A673 (cell line): ENCODE measurements around the gene SAAL1.

Experiments used
- EZH2 ChIP-seq: fragments of 200-600 bp; sonication (generic); IDR thresholded peaks from 2 replicates; pipeline ENCODE4 v1.6.1; 2017; ENCODE audit warnings: borderline replicate concordance, low read depth, mild to moderate bottlenecking, mixed read lengths, antibody characterized with exemption, low read length; ENCODE audit not compliant: poor library complexity, severe bottlenecking
- TF ChIP-seq, protein P1 (sequence below): fragments of 300-800, 200-600 bp; sonication (generic); conservative IDR thresholded peaks from 2 replicates; pipeline ENCODE4 v1.5.1; 2017; ENCODE audit warnings: low read depth, mild to moderate bottlenecking, antibody characterized with exemption, low read length, moderate library complexity, mixed read lengths

DNA sequence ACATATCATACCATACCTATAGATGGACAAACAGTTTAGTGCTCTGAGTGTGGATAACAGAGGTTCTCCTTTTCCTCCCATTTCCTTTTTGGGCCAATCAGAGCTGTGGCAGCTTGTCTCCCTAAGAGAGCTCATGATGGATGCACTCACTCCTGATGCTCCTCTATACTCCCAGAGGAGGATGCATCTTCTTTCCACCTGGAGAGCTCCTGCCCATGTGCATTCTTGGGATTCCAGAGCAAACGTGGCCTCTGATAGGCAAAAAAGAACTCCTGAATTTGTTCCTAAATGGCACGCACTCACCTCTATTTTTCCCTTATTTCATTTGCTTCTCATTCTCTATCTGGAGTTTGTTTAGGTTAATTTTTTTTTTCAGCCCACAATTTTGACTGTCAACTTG lies 29.4 kb upstream of the SAAL1 start:
- TF ChIP-seq, protein P1, sequence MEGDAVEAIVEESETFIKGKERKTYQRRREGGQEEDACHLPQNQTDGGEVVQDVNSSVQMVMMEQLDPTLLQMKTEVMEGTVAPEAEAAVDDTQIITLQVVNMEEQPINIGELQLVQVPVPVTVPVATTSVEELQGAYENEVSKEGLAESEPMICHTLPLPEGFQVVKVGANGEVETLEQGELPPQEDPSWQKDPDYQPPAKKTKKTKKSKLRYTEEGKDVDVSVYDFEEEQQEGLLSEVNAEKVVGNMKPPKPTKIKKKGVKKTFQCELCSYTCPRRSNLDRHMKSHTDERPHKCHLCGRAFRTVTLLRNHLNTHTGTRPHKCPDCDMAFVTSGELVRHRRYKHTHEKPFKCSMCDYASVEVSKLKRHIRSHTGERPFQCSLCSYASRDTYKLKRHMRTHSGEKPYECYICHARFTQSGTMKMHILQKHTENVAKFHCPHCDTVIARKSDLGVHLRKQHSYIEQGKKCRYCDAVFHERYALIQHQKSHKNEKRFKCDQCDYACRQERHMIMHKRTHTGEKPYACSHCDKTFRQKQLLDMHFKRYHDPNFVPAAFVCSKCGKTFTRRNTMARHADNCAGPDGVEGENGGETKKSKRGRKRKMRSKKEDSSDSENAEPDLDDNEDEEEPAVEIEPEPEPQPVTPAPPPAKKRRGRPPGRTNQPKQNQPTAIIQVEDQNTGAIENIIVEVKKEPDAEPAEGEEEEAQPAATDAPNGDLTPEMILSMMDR, result no peak
- TF ChIP-seq EZH2, result no peak
